Mucosa of rectum (tissue), 2 donors: Measurements from ENCODE around the gene IQCK.

Experiments used
- H3K27ac ChIP-seq, 2 donors: one replicate each; pipeline ENCODE4 v1.7.0; 2013; ENCODE audit warnings: inconsistent platforms in 2 of 2, low read depth in 2 of 2, low read length in 2 of 2
- H3K27me3 ChIP-seq, 2 donors: one replicate each; pipeline ENCODE4 v1.7.0; 2013; ENCODE audit warnings: low read length in 2 of 2; ENCODE audit not compliant: control insufficient read depth in 2 of 2, insufficient read depth in 2 of 2
- H3K36me3 ChIP-seq, 2 donors: one replicate each; pipeline ENCODE4 v1.7.0; 2013; ENCODE audit warnings: low read length in 2 of 2; ENCODE audit not compliant: control insufficient read depth in 2 of 2, insufficient read depth in 2 of 2
- H3K4me1 ChIP-seq, 2 donors: one replicate each; pipeline ENCODE4 v1.7.0; 2013; ENCODE audit warnings: low read length in 2 of 2, mild to moderate bottlenecking in 1 of 2; ENCODE audit not compliant: control insufficient read depth in 2 of 2, insufficient read depth in 2 of 2
- H3K4me3 ChIP-seq, 2 donors: one replicate each; pipeline ENCODE4 v1.7.0; 2013; ENCODE audit warnings: low read length in 2 of 2
- H3K9ac ChIP-seq, 2 donors: one replicate each; pipeline ENCODE4 v1.7.0; 2013; ENCODE audit warnings: low read length in 2 of 2, low read depth in 1 of 2, mild to moderate bottlenecking in 1 of 2
- H3K9me3 ChIP-seq, 2 donors: one replicate each; pipeline ENCODE4 v1.7.0; 2013; ENCODE audit warnings: low read length in 2 of 2; ENCODE audit not compliant: control insufficient read depth in 2 of 2
- donor health status: healthy.
- donor health status: Normal muscosa, but diverticular disease.

Gene IQCK

GRCh38 chr16:19843371-19843770 is 125.3 kb downstream of the IQCK start:
- no peak overlapping the region for H3K4me3 ChIP-seq
- H3K9me3 ChIP-seq, result no peaks in the 10 kb centered on the region
- H3K27ac ChIP-seq, result no peak overlapping the region
- H3K36me3 ChIP-seq, result no peaks in the 10 kb centered on the region
- no peaks in the 10 kb centered on the region for H3K27me3 ChIP-seq
- H3K4me1 ChIP-seq, result no peaks in the 10 kb centered on the region
- no peak overlapping the region for H3K9ac ChIP-seq

DNA sequence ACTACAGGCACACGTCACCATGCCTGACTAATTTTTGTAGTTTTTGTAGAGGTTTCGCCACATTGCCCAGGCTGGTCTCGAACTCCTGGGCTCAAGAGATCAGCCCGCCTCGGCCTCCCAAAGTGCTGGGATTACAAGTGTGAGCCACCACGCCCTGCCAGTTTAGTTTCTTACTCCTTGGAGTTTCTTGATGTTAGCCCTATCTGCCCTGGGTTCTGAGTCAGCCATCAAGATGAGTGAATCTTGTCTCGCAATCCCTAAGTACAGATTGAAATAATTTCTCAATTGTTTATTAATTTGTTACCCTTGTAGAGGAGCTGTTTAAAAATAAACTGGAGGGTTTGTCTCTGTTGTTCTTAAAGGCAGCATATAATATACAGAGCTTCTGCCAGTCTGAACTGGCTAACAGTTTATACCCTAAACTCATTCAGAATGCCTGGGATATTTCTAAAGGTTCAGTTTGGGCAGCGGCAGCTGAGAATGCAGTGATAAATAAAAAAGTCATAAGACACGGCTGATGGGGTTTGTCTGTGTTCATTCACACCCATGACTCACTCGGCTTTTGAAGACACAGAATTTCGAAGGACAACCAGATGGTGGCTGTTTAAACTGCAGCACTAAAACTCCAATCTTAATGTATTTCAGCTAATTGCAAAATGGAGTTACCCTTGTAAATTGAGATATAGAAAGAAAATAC is 127.0 kb downstream of the IQCK start:
- no peak overlapping the region for H3K9ac ChIP-seq

DNA sequence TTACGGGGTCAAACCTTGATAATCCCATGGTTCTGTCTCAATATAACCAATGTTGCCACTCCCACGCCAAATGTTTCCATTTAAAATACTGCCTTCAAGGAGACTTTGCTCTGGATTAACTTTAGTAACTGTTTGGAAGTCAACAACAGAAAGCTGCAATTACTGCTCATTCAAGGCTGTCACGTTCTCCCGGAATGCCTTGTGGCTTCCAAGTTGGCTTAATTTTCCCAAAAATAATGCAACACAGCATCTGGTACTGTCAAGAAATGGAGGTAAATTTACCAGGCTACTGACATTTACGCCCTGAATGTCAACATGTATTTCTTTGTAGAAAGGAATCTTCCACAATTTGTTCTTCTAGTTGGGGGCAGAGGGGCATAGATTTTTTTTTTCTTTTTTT is 128.4 kb downstream of the IQCK start:
- Histone ChIP-seq H3K9me3 (no peaks in the 10 kb centered on the region), H3K36me3 (no peaks in the 10 kb centered on the region), H3K4me1 (no peaks in the 10 kb centered on the region), H3K27ac (no peak overlapping the region), H3K9ac (no peak overlapping the region), H3K4me3 (no peak overlapping the region), H3K27me3 (no peaks in the 10 kb centered on the region)

More for the DNA sequence above, 127.0 kb downstream of the IQCK start:
- H3K36me3 ChIP-seq, result no peaks in the 10 kb centered on the region
- no peak overlapping the region for H3K27ac ChIP-seq
- no peaks in the 10 kb centered on the region for H3K4me1 ChIP-seq
- no peak overlapping the region for H3K4me3 ChIP-seq
- H3K27me3 ChIP-seq, result no peaks in the 10 kb centered on the region
- no peaks in the 10 kb centered on the region for H3K9me3 ChIP-seq

GRCh38 chr16:19848756-19849155 is 130.7 kb downstream of the IQCK start:
- H3K27me3 ChIP-seq, result no peaks in the 10 kb centered on the region
- H3K9ac ChIP-seq, result no peak overlapping the region

DNA sequence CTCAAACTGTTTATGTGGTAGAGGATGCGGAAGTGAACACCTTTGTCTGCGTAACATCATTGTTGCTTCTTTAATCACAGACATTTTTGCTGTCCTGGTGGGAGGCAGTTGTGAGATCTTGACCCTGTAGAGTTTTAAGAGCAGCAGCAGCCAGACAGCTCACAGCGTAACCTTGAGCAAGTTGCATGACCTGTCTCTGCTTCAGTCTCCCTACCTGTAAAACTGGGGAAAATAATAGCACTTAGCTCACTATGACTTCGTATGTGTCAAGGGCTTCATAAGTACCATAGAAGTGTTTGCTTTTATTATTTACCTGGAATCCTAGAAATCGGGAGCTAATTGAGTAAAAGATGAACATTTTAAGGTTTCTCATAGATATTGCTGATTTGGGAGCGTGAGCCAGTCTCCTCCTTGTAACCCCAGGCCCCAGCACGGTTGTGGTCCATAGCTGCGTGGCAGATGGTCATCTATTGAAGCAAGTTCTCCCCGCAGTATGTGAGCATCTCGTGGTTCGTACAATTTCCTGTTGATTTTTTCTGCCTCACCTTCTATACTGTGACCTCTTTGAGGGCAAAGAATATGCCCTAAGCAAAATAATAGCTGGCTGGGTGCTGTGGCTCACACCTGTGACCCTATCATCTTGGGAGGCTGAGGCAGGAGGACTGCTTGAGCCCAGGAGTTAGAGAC is 132.2 kb downstream of the IQCK start:
- Histone ChIP-seq H3K27ac (no peak overlapping the region), H3K9ac (no peak overlapping the region), H3K4me3 (no peak overlapping the region)

More at GRCh38 chr16:19848756-19849155, 130.7 kb downstream of the IQCK start:
- no peaks in the 10 kb centered on the region for H3K4me1 ChIP-seq
- no peaks in the 10 kb centered on the region for H3K9me3 ChIP-seq
- no peak overlapping the region for H3K4me3 ChIP-seq
- no peaks in the 10 kb centered on the region for H3K36me3 ChIP-seq
- H3K27ac ChIP-seq, result no peak overlapping the region

GRCh38 chr16:19851476-19851875 is 133.4 kb downstream of the IQCK start:
- no peak overlapping the region for H3K4me3 ChIP-seq
- H3K9me3 ChIP-seq, result no peaks in the 10 kb centered on the region
- no peaks in the 10 kb centered on the region for H3K4me1 ChIP-seq
- H3K9ac ChIP-seq, result no peak overlapping the region
- no peaks in the 10 kb centered on the region for H3K36me3 ChIP-seq
- no peak overlapping the region for H3K27ac ChIP-seq
- H3K27me3 ChIP-seq, result no peaks in the 10 kb centered on the region

More for the DNA sequence above, 132.2 kb downstream of the IQCK start:
- Histone ChIP-seq H3K27me3 (no peaks in the 10 kb centered on the region), H3K36me3 (no peaks in the 10 kb centered on the region), H3K9me3 (no peaks in the 10 kb centered on the region), H3K4me1 (no peaks in the 10 kb centered on the region)

DNA sequence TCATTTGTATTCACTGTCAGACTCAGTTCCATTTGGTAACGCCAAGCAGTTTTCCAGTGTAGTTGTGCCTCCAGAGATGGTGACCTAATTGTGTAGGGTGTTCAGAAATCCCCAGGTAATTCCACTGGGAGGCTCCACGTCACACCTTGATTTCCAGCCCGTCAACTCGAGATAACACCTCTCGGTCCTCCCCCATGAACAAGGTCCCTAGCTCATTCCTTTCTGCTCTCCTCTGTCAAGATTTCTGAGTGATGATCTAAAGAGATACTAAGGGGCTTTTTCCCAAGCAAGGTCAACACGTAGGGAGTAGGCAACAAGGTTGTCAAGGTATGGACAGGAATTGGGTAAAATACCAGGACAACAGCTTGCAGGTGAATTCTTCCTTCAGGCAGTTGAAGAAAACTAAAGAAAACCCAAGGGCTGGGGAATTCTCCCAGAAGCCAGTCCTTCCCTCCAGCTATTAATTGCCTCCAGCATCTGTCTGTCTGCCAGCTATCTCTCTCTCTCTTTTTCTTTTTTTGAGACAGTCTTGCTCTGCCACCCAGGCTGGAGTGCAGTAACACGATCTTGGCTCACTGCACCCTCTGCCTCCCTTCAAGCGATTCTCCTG is 135.2 kb downstream of the IQCK start:
- Histone ChIP-seq H3K36me3 (no peaks in the 10 kb centered on the region), H3K4me3 (no peak overlapping the region), H3K27ac (no peak overlapping the region), H3K9me3 (no peaks in the 10 kb centered on the region), H3K9ac (no peak overlapping the region), H3K4me1 (no peaks in the 10 kb centered on the region), H3K27me3 (no peaks in the 10 kb centered on the region)

- no peak overlapping the region for H3K27ac ChIP-seq
- H3K9me3 ChIP-seq, result no peaks in the 10 kb centered on the region
- no peak overlapping the region for H3K4me3 ChIP-seq
- no peaks in the 10 kb centered on the region for H3K4me1 ChIP-seq
- no peaks in the 10 kb centered on the region for H3K27me3 ChIP-seq
- no peaks in the 10 kb centered on the region for H3K36me3 ChIP-seq
- no peak overlapping the region for H3K9ac ChIP-seq
Measured at GRCh38 chr16:19853742-19854542, 135.9 kb downstream of the IQCK start.

DNA sequence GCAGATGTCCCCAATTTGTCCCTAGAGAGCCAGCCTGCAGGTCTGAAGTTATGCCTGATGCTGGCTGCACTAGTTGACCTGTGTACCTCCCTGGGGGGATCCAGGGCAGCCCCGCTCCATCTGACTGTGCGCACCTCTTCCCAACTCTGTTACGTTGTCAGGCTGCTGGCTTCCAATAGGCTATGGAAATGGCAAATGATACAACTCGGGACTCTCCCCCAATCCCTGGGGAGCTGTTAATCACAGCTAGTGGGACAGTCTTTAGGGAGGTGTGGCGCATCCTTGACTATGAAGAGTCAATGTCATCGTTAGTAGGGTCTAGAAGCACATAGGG is 136.4 kb downstream of the IQCK start:
- Histone ChIP-seq H3K4me1 (no peaks in the 10 kb centered on the region), H3K27ac (no peak overlapping the region), H3K27me3 (no peaks in the 10 kb centered on the region), H3K9me3 (no peaks in the 10 kb centered on the region), H3K36me3 (no peaks in the 10 kb centered on the region), H3K4me3 (no peak overlapping the region), H3K9ac (no peak overlapping the region)

- Histone ChIP-seq H3K4me3 (no peak overlapping the region), H3K36me3 (no peaks in the 10 kb centered on the region), H3K9ac (no peak overlapping the region), H3K27me3 (no peaks in the 10 kb centered on the region), H3K4me1 (no peaks in the 10 kb centered on the region), H3K9me3 (no peaks in the 10 kb centered on the region), H3K27ac (no peak overlapping the region)
Measured at GRCh38 chr16:19856120-19856519, 138.0 kb downstream of the IQCK start.
